Activated T-cell treated with anti-CD3 and anti-CD28 coated beads for 1 hour (primary cell): ENCODE results near the gene UBR4.

Source experiments
- DNase-seq: peaks from one replicate; pipeline ENCODE4 v3.0.0-alpha.2; 2020; ENCODE audit warnings: low read depth

UBR4 gene

GRCh38 chr1:19055001-19055400 is 155.1 kb downstream of the UBR4 start:
- no peak for DNase-seq

GRCh38 chr1:19054216-19054615 is 155.8 kb downstream of the UBR4 start:
- DNase-seq = no peak

- no peak for DNase-seq
Measured at GRCh38 chr1:19053486-19053885, 156.6 kb downstream of the UBR4 start.

GRCh38 chr1:19049798-19050197 is 160.3 kb downstream of the UBR4 start:
- DNase-seq = no peak

- DNase-seq = no peak
Measured at GRCh38 chr1:19049128-19049768, 160.8 kb downstream of the UBR4 start.

GRCh38 chr1:19046972-19047731 is 162.9 kb downstream of the UBR4 start:
- no peak for DNase-seq

DNA sequence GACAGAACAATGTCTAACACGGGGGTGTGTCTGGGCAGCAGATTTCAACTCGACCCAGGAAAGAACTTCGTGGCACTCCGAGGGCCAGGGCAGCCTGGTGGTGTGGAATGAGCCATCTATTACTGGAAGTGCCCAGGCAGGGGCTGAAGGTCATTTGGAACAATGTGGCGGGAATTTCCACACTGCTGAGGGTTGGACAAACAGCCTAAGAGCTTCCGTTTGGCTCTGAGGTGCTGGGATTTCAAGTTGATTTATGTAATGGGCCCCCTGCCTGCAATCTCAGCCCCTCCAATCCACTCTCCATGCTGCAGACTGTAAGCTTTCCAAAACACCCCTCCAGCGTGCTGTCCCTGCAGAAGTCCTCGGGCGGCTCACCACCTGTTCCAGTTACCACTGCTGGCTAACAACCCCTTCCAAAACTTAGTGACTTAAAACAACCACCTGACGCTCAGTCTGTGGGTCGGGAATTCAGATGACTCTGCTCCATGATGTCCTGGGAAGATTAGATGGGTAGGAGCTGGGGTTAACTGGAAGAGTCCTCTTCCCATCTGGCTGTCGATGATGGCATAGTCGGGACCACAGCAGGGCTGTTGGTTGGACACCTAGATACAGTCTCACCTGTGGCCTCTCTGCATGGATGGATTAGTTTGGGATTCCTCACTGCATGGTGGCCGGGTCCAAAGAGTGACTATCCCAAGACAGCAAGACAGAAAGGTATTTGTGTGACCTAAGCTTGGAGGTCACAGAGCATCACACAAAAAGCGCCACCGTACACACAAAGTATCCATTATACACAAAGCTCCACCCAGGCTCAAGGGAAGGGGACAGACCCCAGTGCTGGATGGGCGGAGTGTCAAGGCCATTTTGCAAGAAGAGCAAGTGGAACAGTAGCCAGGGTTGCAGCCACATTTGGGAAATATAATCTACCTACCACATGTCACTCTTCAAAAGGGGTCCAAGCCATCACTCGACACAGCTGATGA is 163.9 kb downstream of the UBR4 start:
- DNase-seq = no peak

DNA sequence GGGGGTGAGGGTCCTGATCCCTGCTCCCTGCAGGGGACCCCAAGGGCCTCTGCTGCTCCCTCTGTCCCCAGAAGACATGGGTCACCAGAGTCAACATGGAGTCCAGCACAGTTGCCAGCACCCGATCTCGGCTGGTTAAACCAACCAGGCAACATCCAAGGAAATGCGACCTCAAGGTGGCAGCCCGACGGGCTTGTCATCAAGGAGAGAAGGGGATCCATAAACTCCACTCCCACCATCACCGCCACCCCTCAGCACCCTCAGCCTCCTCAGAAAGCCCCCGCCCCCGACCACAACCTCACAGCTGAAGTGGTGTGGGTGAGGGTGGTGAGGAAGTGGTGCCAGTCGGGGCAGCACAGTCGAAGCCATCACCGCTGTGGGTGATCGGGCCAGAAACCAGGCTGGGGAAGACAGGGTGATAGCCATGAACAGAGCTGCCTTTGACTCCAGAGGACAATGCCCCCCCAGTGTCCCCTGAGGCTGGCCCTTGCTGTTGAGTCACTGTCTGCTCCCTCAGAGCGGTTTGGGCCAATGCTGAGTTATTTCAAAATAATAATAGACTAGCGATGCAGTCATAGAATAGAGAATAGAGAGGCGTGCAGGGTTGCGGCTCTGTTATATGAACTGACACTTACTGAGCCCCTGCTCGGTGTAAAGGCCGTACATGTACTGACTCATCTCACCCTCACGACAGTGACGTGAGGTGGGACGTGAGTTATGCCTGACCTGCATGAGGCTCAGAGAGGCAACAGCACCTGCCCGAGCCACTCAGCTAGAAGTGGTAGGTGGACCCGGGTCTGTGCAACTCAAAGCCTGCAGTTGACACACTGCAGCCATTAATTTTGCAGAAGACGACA is 164.9 kb downstream of the UBR4 start:
- DNase-seq = no peak

DNA sequence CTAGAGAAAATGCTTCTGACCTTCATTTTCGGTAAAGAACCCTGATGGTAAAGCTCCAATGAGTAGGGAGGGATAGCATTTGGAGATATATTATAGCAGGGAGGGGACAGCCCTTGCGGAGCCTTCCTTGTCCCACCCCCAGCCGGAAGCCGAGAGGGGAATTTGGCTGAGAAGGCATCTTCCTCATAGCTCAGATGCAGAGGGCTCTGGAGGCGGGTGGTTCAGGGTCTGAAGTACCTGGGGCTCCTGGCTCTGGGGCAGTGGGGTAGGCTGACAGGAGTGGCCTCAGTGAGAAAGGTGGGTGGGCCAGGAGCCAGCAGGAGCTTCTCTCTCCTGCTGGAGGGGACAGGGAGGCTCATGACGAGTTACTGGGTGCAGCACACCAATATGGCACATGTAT is 165.6 kb downstream of the UBR4 start:
- DNase-seq = no peak

DNA sequence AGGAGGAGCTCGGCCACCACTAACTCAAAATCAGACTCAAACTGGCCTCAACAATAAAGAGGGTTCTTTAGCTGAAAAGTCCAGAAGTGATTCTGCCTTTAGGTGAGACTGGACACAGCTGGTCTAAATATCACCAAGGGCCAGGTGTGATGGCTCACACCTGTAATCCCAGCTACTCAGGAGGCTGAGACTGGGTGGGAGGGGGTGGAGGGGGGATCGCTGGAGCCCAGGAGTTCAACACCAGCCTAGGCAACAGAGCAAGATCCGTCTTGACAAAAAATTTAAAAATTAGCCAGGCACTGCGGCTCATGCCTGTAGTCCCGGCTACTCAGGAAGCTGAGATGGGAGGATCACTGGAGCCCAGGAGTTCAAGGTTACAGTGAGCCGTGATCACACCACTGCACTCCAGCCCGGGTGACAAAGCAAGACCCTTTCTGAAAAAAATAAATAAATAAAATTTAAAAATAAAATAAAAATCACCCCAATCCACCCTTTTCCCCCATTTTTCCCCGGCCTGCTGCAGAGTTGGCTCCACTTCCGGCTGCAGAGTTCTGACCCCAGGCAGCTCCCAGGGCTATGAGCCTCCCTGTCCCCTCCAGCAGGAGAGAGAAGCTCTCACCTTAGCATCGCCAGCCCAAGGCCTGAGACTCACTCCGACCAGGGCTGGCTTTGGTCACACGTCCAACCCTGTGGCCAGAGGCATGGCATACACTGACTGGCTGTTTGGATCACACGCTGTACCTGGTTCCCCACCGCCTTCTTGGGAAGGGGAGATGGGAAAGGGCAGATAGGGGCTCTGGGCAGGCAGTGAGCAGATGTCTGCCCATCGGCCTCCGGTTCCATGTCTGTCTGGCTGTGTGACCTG is 166.3 kb downstream of the UBR4 start:
- DNase-seq = no peak

GRCh38 chr1:19042675-19043578 is 167.1 kb downstream of the UBR4 start:
- no peak for DNase-seq

DNA sequence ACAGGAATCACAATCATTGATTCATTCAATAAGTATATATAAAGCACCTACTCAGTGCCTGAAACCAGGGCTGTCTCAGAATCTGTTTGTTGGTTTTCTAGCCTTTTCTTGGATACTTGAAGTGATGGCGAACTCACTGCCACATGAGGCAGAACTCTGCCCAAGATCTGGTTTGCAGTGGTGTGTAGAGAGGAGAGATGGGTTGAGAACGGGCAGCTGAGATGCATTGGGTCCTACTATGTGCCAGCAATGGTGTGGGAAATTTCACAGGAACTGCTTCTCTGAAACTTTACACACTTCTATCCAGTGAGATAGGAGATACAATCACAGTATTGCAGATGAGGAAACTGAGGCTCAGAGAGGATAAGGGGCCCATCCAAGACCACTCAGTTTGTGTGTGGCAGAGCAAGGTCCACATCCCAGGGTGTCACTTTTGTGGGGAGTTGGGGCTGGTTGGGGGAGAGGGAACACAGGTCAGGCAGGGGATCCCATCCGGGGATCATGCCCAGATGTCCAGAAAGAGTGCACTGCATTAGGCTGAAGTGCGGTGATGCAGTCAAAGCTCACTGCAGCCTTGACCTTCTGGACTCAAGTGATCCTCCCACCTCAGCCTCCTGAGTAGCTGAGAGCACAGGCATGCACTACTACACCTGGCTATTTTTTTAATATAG is 169.9 kb downstream of the UBR4 start:
- DNase-seq = no peak

DNA sequence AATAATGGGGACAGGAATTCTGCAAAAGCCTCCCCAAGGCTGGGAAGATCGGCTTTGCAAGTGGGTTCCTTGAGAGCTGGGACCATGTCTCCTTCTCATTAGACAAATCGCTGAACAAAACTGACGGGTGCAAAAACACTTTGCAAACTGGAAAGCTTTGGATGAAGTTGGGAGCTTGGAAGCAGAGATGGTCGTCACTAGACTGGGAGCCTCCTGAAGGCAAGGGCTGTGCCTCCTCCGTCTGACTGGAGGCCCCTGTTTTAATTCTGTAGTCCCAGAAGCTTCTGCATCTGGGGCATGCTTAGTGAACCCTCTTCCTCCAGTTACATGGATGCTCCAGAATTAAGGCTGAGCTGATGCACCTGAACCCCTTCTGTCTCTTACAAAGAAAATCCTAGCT is 171.3 kb downstream of the UBR4 start:
- no peak for DNase-seq

- DNase-seq = no peak
Measured at GRCh38 chr1:19038096-19038495, 172.0 kb downstream of the UBR4 start.

DNA sequence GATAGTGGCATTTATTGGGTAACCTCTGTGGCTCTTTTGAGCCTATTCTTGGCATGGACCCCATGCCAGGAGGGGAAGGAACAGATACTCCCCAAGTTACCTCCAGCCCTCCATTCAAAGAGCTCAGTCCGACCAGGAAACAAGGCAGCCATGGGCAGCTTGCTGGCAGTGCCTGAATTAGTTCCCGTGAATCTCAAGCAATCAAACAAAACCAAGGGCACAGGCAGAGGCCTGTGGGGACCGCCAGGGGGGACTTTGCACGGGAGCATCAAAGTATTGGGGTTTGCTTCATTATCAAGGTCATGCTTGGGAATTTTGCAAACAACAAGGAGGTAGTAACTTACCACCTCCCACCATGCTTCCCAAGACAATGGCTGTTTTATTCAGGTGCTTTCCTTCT is 172.4 kb downstream of the UBR4 start:
- DNase-seq = no peak

DNA sequence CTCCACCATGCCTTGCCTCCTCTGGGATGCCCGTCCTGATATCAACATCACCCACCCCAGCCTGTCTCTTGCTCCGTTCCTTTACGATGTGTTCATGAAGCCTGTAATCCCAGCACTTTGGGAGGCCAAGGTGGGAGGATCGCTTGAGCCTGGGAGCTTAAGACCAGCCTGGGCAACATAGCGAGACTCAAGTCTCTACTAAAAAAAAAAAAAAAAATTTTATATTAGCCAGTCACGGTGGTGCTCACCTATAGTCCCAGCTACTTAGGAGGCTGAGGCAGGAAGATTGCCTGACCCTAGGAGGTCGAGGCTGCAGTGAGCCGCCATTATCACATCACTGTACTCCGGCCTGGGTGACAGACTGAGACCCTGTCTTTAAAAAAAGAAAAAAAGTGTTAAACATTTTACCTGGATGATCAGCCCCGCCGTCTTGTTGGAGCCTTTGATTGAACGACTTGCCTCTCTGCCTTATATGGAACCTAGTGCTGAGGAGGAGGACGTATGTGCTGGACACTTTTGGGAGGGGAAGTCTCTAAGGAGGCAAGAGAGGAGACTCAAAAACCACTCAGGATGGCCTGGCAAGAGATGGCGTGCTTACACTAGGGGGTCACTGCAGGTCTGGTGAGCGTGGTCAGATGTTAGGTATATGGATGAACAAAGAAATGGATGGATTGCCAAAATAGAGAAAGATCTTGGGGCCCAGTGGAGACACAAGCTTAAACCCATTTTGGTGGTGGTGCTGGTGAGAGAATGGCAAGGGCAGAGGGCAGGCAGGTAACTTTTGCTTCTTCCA is 173.1 kb downstream of the UBR4 start:
- DNase-seq = no peak

DNA sequence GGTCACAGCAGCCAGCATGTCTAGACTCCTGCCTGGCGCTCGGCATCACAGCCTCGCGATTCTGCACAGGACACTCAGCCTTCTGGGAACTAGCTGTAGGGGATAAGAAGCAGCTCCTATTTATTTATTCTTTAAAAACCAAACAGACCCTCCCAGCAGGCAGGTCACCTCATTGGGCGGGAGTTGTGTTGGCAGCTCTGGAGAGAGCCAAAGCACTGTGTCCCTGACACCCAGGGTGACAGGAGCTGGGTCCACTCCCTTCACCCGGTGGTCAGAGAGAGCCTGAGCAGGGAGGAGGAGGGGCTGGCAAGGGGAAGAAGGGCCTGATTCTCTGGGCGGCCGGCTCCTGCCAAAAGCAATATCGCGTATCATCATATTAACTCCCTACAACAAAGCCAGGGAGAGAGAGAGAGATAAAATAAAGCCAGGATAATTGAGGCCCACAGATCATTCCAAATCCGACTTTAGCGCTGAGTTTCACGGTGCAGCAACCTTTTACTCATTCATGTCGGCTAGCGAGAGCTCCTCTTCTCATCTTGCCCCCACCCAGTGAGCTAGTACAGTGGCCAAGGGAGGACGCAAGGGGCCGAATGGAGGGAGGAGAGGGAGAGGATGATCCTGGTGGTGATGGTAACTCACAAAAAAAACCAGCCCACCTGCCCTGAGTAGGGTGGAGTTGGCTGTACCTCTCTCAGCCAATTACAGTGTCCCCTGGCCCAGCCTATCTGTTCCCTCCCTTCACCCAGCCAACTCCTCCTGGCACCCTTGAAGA is 173.8 kb downstream of the UBR4 start:
- no peak for DNase-seq
